C4-2B (cell line): ENCODE measurements around the gene HOOK2.

Experiments
- H3K27ac ChIP-seq: fragments of 450-650 bp; 2 replicates; pipeline ENCODE4 v1.5.1; 2017
- ZFX ChIP-seq: fragments of 450-650 bp; IDR thresholded peaks from 2 replicates; pipeline ENCODE4 v1.6.1; 2017
- TF ChIP-seq, protein P1 (sequence below): fragments of 450-650 bp; conservative IDR thresholded peaks from 2 replicates; pipeline ENCODE4 v1.5.1; 2017; ENCODE audit warnings: mild to moderate bottlenecking

Gene HOOK2

DNA sequence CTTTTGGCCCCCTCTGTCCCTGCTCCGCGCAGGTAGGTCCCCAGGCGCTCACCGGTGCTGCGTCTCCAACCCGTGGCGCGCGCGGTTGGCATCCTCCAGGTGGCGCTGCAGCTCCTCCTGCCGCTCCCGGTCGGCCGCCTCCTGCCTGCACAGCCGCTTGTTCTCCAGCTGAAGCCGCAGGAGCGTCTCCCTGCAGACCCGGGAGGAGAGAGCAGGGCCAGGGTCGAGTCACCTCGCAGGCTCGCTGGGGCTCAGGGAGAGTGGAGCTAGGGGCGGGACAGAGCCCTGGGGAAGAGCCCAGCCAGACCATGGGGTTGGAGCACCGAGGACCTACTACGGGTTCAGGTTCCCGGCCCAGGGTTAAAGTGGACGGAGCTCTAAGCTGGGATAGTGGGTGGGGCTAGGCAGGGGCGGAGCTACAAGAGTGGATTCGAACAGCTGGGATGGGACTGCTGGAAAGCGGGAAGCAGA lies 9.3 kb downstream of the HOOK2 start:
- TF ChIP-seq, protein P1, sequence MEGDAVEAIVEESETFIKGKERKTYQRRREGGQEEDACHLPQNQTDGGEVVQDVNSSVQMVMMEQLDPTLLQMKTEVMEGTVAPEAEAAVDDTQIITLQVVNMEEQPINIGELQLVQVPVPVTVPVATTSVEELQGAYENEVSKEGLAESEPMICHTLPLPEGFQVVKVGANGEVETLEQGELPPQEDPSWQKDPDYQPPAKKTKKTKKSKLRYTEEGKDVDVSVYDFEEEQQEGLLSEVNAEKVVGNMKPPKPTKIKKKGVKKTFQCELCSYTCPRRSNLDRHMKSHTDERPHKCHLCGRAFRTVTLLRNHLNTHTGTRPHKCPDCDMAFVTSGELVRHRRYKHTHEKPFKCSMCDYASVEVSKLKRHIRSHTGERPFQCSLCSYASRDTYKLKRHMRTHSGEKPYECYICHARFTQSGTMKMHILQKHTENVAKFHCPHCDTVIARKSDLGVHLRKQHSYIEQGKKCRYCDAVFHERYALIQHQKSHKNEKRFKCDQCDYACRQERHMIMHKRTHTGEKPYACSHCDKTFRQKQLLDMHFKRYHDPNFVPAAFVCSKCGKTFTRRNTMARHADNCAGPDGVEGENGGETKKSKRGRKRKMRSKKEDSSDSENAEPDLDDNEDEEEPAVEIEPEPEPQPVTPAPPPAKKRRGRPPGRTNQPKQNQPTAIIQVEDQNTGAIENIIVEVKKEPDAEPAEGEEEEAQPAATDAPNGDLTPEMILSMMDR = no peak; the same call in 1 of the 2 replicates
- TF ChIP-seq ZFX = no peak
- H3K27ac ChIP-seq = no peak overlapping the region

DNA sequence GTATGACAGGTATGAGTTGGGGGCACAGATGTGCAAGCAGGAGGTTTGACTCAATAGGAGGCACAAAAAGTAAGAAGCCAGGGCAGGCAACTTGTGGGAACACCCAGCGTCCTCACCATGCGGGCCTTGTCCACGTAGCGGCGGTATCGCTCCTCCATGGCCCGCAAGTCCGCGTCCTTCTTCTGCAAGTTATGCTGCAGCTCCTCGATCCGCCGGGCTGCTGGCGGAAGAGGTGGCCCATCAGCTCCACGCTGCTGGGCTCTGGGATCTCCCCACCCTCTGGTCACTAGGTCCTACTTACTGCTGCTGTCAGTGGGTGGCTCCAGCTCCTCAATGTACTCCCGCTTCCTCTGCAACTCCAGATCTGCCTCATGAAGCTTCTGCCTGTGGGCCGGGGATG lies 10.7 kb downstream of the HOOK2 start:
- no peak overlapping the region for H3K27ac ChIP-seq
- TF ChIP-seq, protein P1 = no peak
- TF ChIP-seq ZFX = no peak

DNA sequence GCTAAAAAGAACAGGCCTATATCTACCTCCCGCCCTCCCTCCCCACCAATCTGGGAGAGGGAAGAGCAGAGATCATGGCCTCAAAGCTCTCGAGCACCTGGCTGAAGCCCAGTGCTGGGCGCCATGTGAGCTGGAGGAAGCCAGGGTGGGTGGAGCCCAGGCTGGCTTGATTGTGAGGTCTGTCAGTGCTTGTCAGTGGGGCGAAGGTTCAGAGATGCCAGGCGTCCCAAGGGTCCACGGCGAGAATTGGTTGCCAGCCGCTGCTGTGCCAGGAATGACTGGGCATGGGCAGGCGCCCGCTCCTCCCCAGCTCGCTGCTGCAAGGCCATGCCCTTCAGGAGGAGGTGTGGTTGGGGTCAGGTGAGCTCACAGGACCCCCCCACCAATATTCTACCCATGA lies 12.3 kb downstream of the HOOK2 start:
- H3K27ac ChIP-seq = no peak overlapping the region
- no peak for TF ChIP-seq ZFX
- TF ChIP-seq, protein P1 = no peak

DNA sequence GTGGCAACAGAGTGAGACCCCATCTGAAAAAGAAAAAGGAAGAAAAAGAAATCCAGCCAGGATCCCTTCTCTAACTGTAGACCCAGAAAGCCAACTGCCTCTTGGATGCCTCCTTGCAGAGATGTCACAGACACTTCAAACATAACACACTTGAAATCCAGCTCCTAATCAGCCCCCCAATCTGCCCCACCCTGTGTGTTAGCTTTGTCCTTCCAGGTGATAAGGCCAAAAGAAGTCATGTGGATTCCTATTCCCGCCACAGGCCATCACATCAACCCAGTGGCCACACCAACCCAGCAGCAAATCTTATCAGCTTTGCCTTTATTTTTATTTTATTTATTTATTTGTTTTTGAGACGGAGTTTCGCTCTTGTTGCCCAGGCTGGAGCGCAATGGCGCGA lies 15.7 kb downstream of the HOOK2 start:
- no peak overlapping the region for H3K27ac ChIP-seq

DNA sequence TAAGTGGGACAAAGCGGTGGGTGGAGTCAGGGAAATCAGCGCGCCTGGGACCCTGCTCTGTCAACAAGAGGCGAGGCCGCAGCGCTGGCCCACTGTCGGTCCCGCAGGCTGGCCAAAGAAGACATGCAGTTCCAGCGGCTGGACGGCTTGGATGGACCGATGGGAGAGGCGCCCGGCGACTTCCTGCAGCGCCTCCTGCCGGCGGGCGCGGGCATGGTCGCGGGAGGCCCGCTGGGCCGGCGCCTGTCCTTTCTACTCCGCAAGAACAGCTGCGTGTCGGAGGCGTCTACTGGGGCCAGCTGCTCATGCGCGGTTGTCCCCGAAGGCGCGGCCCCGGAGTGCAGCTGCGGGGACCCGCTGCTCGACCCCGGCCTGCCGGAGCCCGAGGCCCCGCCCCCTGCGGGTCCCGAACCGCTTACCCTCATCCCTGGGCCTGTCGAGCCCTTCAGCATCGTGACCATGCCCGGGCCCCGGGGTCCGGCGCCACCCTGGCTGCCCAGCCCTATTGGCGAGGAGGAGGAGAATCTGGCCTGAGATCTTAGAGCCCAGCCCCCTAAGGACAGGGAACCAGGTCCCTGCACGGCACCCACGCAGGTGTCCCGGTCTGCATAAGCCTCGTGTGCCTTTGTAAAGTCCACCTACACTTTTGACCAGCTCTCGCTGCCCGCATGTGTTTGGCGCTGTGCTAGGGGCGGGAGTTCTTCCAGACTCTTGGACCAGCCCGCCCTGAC lies 17.6 kb downstream of the HOOK2 start:
- no peak overlapping the region for H3K27ac ChIP-seq
- TF ChIP-seq, protein P1 = peak; percentile 99
- no peak for TF ChIP-seq ZFX

More for the DNA sequence above, 15.7 kb downstream of the HOOK2 start:
- TF ChIP-seq, protein P1 = no peak
- TF ChIP-seq ZFX = no peak

DNA sequence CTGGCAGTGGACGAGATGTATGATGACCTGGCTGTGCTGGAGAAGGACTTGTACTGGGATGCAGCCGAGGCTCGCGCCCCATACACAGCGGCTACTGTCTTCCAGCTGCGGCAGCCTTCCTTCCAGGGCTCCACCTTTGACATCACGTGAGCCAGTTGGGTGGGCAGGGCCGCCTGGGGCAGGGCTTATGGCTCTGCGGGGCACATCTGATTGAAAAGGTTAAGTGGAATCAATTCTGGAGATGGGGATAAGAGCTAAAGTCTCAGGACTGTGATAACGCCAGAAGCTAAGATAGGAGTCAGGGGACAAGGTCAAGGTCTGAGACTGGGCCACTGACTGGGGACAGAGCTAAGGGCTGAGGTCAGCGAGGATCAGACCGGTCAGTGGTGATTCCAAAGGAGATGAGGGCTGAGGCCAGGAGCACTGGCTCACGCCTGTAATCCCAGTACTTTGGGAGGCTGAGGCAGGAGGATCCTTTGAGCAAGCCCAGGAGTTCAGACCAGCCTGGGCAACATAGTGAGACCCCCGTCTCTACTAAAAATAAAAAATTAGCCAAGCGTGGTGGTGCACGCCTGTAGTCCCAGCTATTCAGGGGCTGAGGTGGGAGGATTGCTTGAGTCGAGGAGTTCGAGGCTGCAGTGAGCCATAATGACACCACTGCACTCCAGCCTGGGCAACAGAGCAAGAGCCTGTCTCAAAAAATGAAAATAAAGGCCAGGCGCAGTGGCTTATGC lies 19.0 kb downstream of the HOOK2 start:
- no peak overlapping the region for H3K27ac ChIP-seq
- TF ChIP-seq, protein P1 = no peak
- no peak for TF ChIP-seq ZFX
